ENCODE measurements around the gene PBX3. TPM values are rescaled to one million over a fixed set of nuclear protein-coding genes. Genes with fewer than 3 reads are reported as not detected.
A peak's percentile ranks its signal among the peaks of the same experiment; 100 is the strongest.

The PBX3 gene
- total RNA-seq, 2 donors from 2014 or later: 71.1 to 91.5 TPM

DNA sequence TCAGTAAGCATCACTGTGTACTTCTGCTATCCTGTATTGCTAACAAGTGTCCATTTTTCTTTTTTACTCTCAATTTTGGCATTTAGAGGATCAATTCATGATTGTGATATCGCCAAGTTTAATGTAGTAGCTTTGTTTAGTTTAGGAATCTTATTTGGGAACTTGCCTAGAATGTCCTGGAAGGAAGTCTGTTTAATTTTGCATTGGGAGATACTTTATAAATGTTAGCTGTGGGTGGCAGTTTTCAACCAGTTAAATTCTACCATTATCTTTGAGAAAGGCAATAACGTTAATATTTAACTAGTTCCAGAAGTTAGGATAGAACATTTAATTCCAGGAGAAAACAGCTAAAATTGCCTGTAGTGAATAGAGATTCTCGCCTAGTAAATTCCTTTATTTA is 78.6 kb downstream of the PBX3 start:
- TF ChIP-seq, protein P1, sequence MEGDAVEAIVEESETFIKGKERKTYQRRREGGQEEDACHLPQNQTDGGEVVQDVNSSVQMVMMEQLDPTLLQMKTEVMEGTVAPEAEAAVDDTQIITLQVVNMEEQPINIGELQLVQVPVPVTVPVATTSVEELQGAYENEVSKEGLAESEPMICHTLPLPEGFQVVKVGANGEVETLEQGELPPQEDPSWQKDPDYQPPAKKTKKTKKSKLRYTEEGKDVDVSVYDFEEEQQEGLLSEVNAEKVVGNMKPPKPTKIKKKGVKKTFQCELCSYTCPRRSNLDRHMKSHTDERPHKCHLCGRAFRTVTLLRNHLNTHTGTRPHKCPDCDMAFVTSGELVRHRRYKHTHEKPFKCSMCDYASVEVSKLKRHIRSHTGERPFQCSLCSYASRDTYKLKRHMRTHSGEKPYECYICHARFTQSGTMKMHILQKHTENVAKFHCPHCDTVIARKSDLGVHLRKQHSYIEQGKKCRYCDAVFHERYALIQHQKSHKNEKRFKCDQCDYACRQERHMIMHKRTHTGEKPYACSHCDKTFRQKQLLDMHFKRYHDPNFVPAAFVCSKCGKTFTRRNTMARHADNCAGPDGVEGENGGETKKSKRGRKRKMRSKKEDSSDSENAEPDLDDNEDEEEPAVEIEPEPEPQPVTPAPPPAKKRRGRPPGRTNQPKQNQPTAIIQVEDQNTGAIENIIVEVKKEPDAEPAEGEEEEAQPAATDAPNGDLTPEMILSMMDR (IDR thresholded peaks at IDR 0.05): no peak
- no peaks in the 10 kb centered on the region for H3K27me3 ChIP-seq
- no peaks in the 10 kb centered on the region for H3K9me3 ChIP-seq
- no peak overlapping the region for H3K27ac ChIP-seq
- H3K4me3 ChIP-seq: no peak overlapping the region
- H3K36me3 ChIP-seq: no peaks in the 10 kb centered on the region
- peaks cover 0 to 6% of the 10 kb centered on the region in 2 donors for H3K4me1 ChIP-seq
- no peak for DNase-seq (ENCODE audit: low spot score)

GRCh38 chr9:125826850-125827249 is 79.7 kb downstream of the PBX3 start:
- no peak overlapping the region for H3K27ac ChIP-seq
- H3K4me3 ChIP-seq: no peak overlapping the region
- DNase-seq (ENCODE audit: low spot score): no peak
- no peaks in the 10 kb centered on the region for H3K27me3 ChIP-seq
- TF ChIP-seq, protein P1 (IDR thresholded peaks at IDR 0.05): no peak
- H3K4me1 ChIP-seq: peaks cover 0 to 6% of the 10 kb centered on the region in 2 donors
- H3K36me3 ChIP-seq: no peaks in the 10 kb centered on the region
- H3K9me3 ChIP-seq: no peaks in the 10 kb centered on the region

DNA sequence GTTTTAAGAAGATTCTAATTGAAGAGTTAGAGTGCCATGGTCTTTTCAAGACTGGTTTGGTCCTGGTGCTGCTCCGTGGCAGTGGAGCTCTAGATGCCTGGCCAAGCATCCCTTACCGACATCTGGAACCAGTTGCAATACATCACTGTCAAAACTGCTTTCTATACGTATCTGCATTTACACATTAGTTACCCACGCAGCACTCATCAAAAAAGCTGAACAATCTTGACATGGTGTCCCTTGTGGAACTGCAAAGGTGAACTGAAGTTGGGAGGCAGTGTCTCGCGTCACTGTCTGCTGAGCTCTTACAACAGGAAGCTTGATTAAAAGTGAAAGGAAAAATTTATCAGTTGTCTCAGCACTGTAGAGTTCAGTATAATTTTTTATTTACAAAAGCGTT is 82.6 kb downstream of the PBX3 start:
- TF ChIP-seq, protein P1 (IDR thresholded peaks at IDR 0.05): no peak
- Histone ChIP-seq H3K27ac (peak overlapping the region; percentile 15 to 41), H3K9me3 (no peaks in the 10 kb centered on the region), H3K27me3 (no peaks in the 10 kb centered on the region), H3K4me3 (peak overlapping the region; percentile 18 to 43), H3K4me1 (no peaks in the 10 kb centered on the region), H3K36me3 (no peaks in the 10 kb centered on the region)
- no peak for DNase-seq (ENCODE audit: low spot score)

- TF ChIP-seq, protein P1 (IDR thresholded peaks at IDR 0.05): no peak
- no peaks in the 10 kb centered on the region for H3K9me3 ChIP-seq
- H3K27ac ChIP-seq: no peak overlapping the region
- no peaks in the 10 kb centered on the region for H3K36me3 ChIP-seq
- no peak overlapping the region for H3K4me3 ChIP-seq
- no peaks in the 10 kb centered on the region for H3K4me1 ChIP-seq
- H3K27me3 ChIP-seq: no peaks in the 10 kb centered on the region
- no peak for DNase-seq (ENCODE audit: low spot score)
Observed at GRCh38 chr9:125831054-125831453, 83.9 kb downstream of the PBX3 start.

DNA sequence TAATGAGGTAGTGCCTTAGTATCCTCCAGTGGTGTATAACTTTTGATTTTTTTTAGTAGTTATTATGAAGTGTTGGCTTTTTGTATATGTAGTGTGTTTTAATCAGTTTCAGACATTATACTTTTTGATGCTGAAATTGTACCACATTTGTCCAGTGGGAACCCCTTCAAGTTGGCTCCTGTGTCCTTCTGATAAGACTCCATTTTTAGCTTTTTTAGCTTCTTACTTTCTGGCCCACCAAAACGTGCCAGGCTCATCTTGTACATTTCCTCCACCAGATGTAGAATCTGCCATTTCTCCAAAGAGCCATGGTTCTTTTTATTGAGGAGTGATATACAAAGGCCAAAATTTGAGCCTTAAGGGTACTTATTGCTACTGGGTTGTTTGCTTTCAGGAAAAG is 84.4 kb downstream of the PBX3 start:
- Histone ChIP-seq H3K27ac (no peak overlapping the region), H3K4me1 (no peaks in the 10 kb centered on the region), H3K4me3 (no peak overlapping the region), H3K36me3 (no peaks in the 10 kb centered on the region), H3K27me3 (no peaks in the 10 kb centered on the region), H3K9me3 (no peaks in the 10 kb centered on the region)
- TF ChIP-seq, protein P1 (IDR thresholded peaks at IDR 0.05): no peak
- no peak for DNase-seq (ENCODE audit: low spot score)

GRCh38 chr9:125835655-125836054 is 88.5 kb downstream of the PBX3 start:
- Histone ChIP-seq H3K36me3 (no peaks in the 10 kb centered on the region), H3K27me3 (no peaks in the 10 kb centered on the region), H3K4me1 (peaks cover 0 to 6% of the 10 kb centered on the region in 2 donors), H3K4me3 (no peak overlapping the region), H3K27ac (no peak overlapping the region), H3K9me3 (no peaks in the 10 kb centered on the region)
- TF ChIP-seq, protein P1 (IDR thresholded peaks at IDR 0.05): no peak
- DNase-seq (ENCODE audit: low spot score): no peak
